HFF-Myc (cell line): ENCODE data around the gene ZNF496.
"Not testable (repeated sequence)": the region's sequence is repeated elsewhere in the genome, so short reads cannot be mapped to it uniquely, and the experiment has no call there.

ENCODE experiments used
- DNase-seq: peaks from one replicate; pipeline ENCODE4 v3.0.0-alpha.2; 2011; ENCODE audit warnings: low read depth; ENCODE audit errors: extremely low read depth
- H3K4me3 ChIP-seq: replicated peaks from 2 replicates; pipeline ENCODE4 v1.5.1; 2011; ENCODE audit warnings: low read depth, mild to moderate bottlenecking, control low read depth, low read length
- TF ChIP-seq, protein P1 (sequence below): IDR thresholded peaks from 2 replicates; pipeline ENCODE4 v1.5.1; 2012; ENCODE audit warnings: mild to moderate bottlenecking, low read depth, low read length, control low read depth; ENCODE audit errors: missing control alignments

ZNF496 gene

DNA sequence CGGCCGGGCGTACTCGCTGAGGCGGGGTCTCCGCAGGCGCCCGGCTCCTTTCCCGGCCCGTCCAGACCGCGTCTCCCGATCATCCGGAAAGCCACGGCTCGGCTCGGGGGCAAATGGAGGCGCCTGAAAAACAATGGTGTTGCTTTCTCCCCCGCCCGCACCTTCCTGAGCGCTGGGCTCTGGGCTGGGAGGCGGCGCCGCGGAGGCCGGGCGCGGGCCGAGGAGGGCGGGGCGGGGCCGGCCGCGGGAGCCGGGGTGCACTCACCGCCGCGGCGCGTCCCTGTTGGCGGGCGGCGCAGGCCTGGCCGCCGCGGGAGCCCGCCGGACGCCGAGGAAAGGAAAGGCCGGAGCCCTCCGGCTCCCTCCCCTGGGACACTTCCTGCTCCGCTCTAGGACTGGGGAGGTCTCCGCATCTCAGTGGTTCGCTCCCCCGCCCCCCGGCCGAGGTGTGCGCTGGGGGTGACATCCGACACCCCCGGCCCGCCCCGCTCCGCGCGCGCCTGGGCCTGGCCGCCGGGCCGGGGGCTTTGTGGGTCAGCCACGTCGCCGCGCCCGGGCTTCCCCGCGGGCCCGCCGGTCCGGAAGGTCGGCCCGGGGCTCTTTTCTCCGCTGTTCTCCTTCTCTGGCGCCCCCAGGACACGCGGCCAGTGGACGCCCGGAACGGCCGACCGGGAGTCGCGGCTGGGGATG lies at the start of gene ZNF496:
Gene ZNF496 (minus strand): TSS at position 343 of the 690 bp plus-strand sequence. CDS start 2,289 bp downstream, outside the sequence.
- DNase-seq: peak; percentile 60
- peak within 1 kb of the TSS; percentile 82 for H3K4me3 ChIP-seq
- TF ChIP-seq, protein P1, sequence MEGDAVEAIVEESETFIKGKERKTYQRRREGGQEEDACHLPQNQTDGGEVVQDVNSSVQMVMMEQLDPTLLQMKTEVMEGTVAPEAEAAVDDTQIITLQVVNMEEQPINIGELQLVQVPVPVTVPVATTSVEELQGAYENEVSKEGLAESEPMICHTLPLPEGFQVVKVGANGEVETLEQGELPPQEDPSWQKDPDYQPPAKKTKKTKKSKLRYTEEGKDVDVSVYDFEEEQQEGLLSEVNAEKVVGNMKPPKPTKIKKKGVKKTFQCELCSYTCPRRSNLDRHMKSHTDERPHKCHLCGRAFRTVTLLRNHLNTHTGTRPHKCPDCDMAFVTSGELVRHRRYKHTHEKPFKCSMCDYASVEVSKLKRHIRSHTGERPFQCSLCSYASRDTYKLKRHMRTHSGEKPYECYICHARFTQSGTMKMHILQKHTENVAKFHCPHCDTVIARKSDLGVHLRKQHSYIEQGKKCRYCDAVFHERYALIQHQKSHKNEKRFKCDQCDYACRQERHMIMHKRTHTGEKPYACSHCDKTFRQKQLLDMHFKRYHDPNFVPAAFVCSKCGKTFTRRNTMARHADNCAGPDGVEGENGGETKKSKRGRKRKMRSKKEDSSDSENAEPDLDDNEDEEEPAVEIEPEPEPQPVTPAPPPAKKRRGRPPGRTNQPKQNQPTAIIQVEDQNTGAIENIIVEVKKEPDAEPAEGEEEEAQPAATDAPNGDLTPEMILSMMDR: no peak

DNA sequence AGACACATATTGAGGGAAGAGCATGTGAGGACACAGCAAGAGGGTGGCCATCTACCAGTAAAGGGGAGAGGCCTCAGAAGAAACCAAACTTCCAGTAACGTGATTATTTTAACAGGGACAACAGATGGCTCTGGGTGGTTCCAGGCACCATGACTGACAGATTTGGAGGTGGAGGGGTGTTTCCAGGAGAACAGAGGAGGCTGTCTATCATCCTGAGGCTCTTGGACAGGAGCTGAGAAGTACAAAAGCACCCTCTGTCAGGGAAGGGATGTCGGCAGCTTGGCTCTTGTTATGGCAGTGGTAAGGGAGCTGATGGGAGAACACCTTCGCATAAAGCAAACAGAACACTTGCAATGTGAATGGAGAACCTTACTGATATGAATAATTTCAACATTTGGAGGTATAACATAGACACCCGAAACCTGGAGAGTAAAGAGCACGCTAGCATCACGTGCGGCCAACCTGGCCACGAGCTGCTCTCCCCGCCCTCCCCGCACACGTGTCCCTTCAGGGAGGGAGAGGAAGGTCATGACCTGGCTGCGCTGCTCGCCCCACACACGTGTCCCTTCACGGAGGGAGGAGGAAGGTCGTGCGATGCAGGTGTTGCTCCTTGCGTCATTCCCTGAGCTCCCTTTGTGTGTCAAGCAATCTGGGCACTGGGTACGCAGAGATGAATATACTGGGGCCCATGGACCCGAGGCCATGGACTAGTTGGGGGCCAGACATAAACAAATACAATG lies 46.8 kb upstream of the ZNF496 start:
- no peak overlapping the region for H3K4me3 ChIP-seq
- TF ChIP-seq, protein P1: no peak
- DNase-seq: no peak

DNA sequence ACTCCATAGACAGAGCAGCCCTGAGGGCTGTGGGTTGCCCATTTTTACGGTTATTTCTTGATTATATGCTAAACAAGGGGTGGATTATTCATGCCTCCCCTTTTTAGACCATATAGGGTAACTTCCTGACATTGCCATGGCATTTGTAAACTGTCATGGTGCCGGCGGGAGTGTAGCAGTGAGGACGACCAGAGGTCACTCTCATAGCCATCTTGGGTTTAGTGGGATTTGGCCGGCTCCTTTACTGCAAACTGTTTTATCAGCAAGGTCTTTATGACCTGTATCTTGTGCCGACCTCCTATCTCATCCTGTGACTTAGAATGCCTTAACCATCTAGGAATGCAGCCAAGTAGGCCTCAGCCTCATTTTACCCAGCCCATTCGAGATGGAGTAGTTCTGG lies 46.0 kb upstream of the ZNF496 start:
- H3K4me3 ChIP-seq, DNase-seq: not testable (repeated sequence)

DNA sequence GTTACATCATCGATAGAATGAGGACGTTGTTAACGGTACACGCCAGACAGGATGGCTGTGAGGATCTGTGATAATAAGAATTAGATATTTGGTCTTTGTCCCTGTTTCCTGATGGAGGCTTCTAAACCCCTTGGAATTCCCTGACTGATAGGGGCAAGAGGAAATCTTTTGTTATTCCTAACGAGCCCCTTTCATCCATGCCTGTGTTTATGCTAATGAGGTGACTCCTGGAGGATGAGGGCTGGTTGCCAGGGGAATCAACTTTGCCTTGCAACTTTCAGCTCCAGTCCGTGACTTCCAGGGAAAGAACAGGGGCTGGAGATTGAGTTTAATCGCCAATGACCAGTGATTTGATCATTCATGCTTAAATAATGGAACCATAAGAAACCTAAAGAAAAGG lies 45.0 kb upstream of the ZNF496 start:
- no peak overlapping the region for H3K4me3 ChIP-seq
- DNase-seq: no peak
- TF ChIP-seq, protein P1: no peak

DNA sequence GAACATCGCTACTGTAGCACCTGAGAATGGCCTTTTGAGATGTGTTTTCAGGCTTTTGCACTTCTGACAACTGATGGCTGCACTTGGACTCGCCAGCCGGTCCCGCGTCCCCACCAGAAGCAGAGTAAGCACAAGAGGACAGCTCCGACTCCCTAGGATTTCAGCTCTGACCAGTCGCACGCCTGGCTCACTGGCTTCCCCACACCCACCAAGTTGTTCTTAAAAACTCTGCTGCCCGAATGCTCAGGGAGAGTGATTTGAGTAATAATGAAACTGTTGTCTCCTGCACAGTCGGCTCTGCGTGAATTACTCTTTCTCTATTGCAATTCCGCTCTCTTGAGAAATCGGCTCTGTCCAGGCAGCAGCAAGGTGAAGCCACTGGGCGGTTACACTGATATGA lies 44.1 kb upstream of the ZNF496 start:
- H3K4me3 ChIP-seq: no peak overlapping the region
- TF ChIP-seq, protein P1: no peak
- DNase-seq: no peak

DNA sequence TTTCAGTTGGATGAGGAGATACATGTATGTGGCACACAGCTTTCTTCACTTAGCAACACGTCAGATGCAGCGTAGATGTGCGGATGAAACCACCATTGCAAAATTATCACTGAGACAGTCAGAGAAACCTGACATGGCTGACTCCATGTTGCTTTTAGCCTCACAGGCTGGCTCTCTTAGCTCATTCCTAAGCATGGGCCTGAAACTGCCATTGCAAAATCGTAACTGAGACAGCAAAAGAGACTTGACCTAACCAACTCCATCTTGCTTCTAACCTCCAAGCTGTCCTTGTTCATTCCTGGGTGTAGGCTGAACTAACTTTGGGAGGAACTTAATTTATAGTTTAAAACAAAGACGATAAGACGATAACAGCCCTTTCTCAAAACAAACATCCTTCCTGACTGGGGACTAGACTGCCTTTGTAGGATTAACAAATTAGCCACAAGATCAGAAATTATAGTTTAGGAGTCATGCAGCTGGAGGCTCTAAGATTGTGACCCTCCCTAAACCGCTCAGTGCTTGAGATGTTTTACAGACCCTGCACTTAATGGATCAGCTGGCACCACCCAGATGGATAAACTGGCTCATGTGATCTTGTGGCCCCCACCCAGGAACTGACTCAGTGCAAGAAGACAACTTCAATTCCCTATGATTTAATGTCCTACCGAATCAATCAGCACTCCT lies 43.1 kb upstream of the ZNF496 start:
- H3K4me3 ChIP-seq, DNase-seq: not testable (repeated sequence)

DNA sequence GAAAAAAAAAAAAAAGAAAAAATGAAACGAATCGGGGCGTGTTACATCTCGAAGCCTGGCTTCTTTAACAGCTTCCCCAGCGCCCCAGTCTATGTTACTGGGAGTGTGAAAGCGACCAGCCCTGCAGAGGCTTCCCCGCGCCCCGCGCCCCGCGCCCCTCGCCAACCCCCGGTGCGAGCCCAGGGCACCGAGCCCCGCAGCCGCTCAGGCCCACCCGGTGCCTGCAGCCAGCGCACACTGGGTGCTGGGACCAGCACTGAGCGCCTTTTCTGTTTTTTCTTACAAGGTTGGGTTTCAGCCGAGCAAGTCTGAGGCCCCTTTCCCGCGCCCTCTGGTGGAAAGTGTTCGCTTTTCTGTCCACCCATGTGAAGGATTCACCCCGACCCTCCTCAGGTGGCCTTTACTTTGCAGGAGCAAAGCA lies 42.1 kb upstream of the ZNF496 start:
- DNase-seq: no peak
- H3K4me3 ChIP-seq: no peak overlapping the region
- TF ChIP-seq, protein P1: peak; percentile 47
